ENCODE results near the gene GNG7. TPM values are rescaled to one million over a fixed set of nuclear protein-coding genes. Genes with fewer than 3 reads are reported as not detected.
"Not testable (repeated sequence)": the region's sequence is repeated elsewhere in the genome, so short reads cannot be mapped to it uniquely, and the experiment has no call there.

GNG7 gene
- total RNA-seq, 2 donors from 2014 or later, result 12.3 to 12.4 TPM

DNA sequence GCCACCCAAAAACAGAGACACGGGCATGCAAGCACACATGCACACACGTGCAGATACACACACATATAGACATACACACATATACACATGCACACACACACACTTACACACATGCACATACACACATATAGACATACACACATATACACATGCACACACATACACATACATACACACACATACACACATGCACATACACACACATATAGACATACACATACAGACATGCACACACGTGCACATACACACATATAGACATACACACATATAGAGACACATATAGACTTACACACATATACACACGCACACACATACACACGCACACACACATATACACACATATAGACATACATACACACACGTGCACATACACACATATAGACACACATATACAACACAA, 134.5 kb downstream of the GNG7 start:
- TF ChIP-seq CTCF (conservative IDR thresholded peaks at IDR 0.05), result no peak
- Mint-ChIP-seq H3K27ac (no peak overlapping the region), H3K27me3 (ENCODE audit: insufficient read depth) (peaks cover 2% of the 10 kb centered on the region), H3K4me3 (no peak overlapping the region), H3K9me3 (peaks cover 11% of the 10 kb centered on the region), H3K36me3 (ENCODE audit: low read depth) (peaks cover 2% of the 10 kb centered on the region), H3K4me1 (no peaks in the 10 kb centered on the region)
- Histone ChIP-seq H3K9me3 (ENCODE audit: control insufficient read depth, low read length) (no peaks in the 10 kb centered on the region), H3K27ac (ENCODE audit: low read depth, low read length) (no peak overlapping the region), H3K27me3 (ENCODE audit: control insufficient read depth, insufficient read depth, low read length, poor library complexity, severe bottlenecking) (no peaks in the 10 kb centered on the region), H3K4me3 (ENCODE audit: low read length) (no peak overlapping the region), H3K4me1 (ENCODE audit: control insufficient read depth, insufficient read depth, low read length) (no peaks in the 10 kb centered on the region), H3K9ac (ENCODE audit: extremely low read depth, low read length, poor library complexity, severe bottlenecking) (no peak overlapping the region), H3K36me3 (ENCODE audit: control insufficient read depth, insufficient read depth, low read length) (no peaks in the 10 kb centered on the region)
- WGBS, 2 experiments (ENCODE audit: insufficient coverage in 1 of 2, insufficient read length in 1 of 2), result 70 to 77% methylated on average over 5 to 6 of the region's 6 CpGs
- no peak for DNase-seq

DNA sequence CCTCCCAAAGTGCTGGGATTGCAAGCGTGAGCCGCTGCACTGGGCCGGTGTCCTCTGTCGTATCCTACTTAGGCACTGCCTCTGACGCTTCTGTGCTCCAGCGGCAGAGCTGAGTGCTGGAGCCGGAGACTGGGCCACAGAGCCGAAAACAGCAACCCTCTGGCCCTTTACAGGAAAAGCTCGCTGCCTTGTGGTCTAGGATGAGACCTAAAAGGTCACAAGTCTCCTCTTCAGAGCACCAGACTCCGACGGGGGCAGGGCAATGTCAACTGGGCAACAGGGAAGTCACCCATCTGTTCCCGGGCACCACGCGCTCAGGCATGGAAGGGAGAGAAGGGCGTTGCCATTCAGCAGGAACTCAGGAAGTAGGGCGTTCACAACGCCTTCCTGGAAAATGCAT, 134.9 kb downstream of the GNG7 start:
- no peak for TF ChIP-seq CTCF (conservative IDR thresholded peaks at IDR 0.05)
- Histone ChIP-seq H3K27ac (ENCODE audit: low read depth, low read length) (no peak overlapping the region), H3K4me1 (ENCODE audit: control insufficient read depth, insufficient read depth, low read length) (no peaks in the 10 kb centered on the region), H3K9me3 (ENCODE audit: control insufficient read depth, low read length) (no peaks in the 10 kb centered on the region), H3K4me3 (ENCODE audit: low read length) (no peak overlapping the region), H3K36me3 (ENCODE audit: control insufficient read depth, insufficient read depth, low read length) (no peaks in the 10 kb centered on the region), H3K27me3 (ENCODE audit: control insufficient read depth, insufficient read depth, low read length, poor library complexity, severe bottlenecking) (no peaks in the 10 kb centered on the region), H3K9ac (ENCODE audit: extremely low read depth, low read length, poor library complexity, severe bottlenecking) (no peak overlapping the region)
- peaks cover 11% of the 10 kb centered on the region for H3K9me3 Mint-ChIP-seq
- no peaks in the 10 kb centered on the region for H3K4me1 Mint-ChIP-seq
- H3K36me3 Mint-ChIP-seq (ENCODE audit: low read depth), result peaks cover 2% of the 10 kb centered on the region
- H3K27me3 Mint-ChIP-seq (ENCODE audit: insufficient read depth), result peaks cover 2% of the 10 kb centered on the region
- 88 to 94% methylated on average over 13 to 17 of the region's 17 CpGs for WGBS, 2 experiments (ENCODE audit: insufficient coverage in 1 of 2, insufficient read length in 1 of 2)
- no peak overlapping the region for H3K27ac Mint-ChIP-seq
- DNase-seq, result peak; percentile 49
- H3K4me3 Mint-ChIP-seq, result no peak overlapping the region

GRCh38 chr19:2563546-2563945, 138.9 kb downstream of the GNG7 start:
- not testable (repeated sequence) for DNase-seq; H3K9me3 Mint-ChIP-seq; H3K27ac Mint-ChIP-seq; H3K4me3 Mint-ChIP-seq; H3K9me3 ChIP-seq (ENCODE audit: control insufficient read depth, low read length); H3K36me3 ChIP-seq (ENCODE audit: control insufficient read depth, insufficient read depth, low read length); H3K4me3 ChIP-seq (ENCODE audit: low read length); H3K36me3 Mint-ChIP-seq (ENCODE audit: low read depth); H3K9ac ChIP-seq (ENCODE audit: extremely low read depth, low read length, poor library complexity, severe bottlenecking); H3K27me3 Mint-ChIP-seq (ENCODE audit: insufficient read depth); H3K27ac ChIP-seq (ENCODE audit: low read depth, low read length); H3K4me1 ChIP-seq (ENCODE audit: control insufficient read depth, insufficient read depth, low read length); H3K27me3 ChIP-seq (ENCODE audit: control insufficient read depth, insufficient read depth, low read length, poor library complexity, severe bottlenecking); H3K4me1 Mint-ChIP-seq
- 83 to 95% methylated on average over 6 to 9 of the region's 9 CpGs for WGBS, 2 experiments (ENCODE audit: insufficient coverage in 1 of 2, insufficient read length in 1 of 2)

DNA sequence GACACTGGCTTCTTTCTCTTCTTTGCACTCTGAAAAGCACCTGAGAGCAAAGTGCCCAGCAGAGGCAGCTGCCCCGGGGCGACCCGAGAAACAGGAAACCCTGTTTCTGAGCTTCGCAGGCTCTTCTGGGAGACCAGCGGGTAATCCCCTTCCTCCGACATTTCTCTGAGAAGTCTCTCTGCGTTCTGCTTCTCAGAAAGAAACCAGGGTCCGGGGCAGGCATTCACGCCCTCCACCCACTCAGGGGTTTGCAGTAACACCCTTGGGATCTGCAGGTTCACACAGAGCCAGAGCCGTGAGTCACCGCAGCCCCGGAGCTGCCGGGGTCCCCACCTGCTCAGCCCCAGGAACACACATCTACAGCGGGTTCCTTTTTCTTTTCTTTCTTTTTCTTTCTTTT, 140.6 kb downstream of the GNG7 start:
- peak; percentile 55 for DNase-seq
- WGBS, 2 experiments (ENCODE audit: insufficient coverage in 1 of 2, insufficient read length in 1 of 2), result 83 to 88% methylated on average over 12 to 14 of the region's 14 CpGs
- Mint-ChIP-seq H3K4me1 (no peaks in the 10 kb centered on the region), H3K4me3 (no peak overlapping the region), H3K27ac (no peak overlapping the region), H3K9me3 (no peaks in the 10 kb centered on the region), H3K36me3 (ENCODE audit: low read depth) (no peaks in the 10 kb centered on the region), H3K27me3 (ENCODE audit: insufficient read depth) (no peaks in the 10 kb centered on the region)
- no peak for TF ChIP-seq CTCF (conservative IDR thresholded peaks at IDR 0.05)
- H3K9ac ChIP-seq (ENCODE audit: extremely low read depth, low read length, poor library complexity, severe bottlenecking), result no peak overlapping the region
- no peaks in the 10 kb centered on the region for H3K9me3 ChIP-seq (ENCODE audit: control insufficient read depth, low read length)
- H3K4me3 ChIP-seq (ENCODE audit: low read length), result no peak overlapping the region
- no peak overlapping the region for H3K27ac ChIP-seq (ENCODE audit: low read depth, low read length)
- H3K27me3 ChIP-seq (ENCODE audit: control insufficient read depth, insufficient read depth, low read length, poor library complexity, severe bottlenecking), result no peaks in the 10 kb centered on the region
- no peaks in the 10 kb centered on the region for H3K4me1 ChIP-seq (ENCODE audit: control insufficient read depth, insufficient read depth, low read length)
- H3K36me3 ChIP-seq (ENCODE audit: control insufficient read depth, insufficient read depth, low read length), result no peaks in the 10 kb centered on the region
